ENCODE data around the gene KHK.

KHK gene

DNA sequence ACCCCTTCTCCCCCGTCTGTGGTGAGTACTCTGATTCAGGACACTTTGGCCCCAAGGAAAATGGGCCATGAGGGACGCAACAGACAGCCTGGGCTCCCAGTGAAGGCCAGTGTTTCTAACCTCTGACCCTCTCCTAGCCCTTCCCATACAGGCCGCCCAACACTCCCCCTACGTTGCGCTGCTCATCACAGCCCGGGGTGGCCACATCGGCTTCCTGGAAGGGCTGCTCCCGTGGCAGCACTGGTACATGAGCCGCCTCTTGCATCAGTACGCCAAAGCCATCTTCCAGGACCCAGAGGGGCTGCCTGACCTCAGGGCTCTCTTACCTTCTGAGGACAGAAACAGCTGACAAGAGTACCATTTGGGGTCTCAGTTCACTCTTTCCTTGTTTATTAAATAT is 43.8 kb downstream of the KHK start:
- no peak for DNase-seq

DNA sequence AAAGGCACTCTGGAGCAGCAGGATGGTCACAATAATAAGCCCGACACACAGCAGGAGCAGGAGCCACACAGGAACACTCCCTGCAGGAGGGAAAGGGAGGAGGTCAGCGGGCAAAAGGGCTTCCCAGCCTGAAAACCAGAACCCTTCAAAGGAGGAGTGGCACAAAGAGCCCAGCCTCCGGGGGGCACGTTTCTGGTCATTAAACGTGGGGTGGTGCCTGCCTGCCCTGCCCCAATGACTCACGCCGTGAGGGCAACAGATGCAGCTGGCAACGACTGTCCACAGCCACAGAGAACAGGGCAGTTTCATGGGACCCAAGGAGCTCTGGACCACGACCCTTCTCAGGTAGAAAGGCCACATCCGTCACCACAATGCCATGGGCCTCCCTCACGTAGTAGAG is 44.9 kb downstream of the KHK start:
- DNase-seq: no peak

DNA sequence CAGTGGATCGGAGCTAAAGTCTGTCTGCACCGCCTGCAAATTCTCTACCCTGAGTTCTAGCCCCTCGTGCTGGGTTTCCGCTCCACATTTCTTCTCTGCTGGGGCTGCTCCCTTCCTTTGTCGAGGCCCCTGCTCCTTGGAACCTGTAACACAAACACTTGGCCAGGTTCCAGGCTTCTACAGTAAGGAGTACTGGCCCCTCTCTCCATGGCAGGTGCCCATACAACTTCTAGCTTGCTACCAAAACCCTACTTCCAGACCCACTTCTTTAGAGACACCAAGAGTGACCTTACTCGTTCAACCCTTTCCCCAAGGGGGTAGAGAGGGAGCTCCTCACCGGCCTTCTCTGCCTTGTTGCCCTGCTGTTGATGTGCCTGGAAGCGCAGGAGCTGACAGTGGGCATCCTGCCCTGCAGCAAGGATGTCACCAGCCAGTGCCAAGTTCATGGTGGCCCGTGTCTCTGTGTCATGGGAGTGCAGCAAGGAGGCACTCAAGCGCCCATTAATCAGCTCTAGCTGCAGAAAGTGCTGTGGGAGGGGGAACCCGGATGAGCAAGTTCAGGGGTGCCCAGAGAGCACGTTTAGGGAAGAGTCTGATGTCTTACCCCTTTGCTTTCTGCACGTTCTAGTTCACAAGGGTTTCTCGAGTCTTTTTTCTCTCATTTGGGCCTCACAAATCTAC is 46.8 kb downstream of the KHK start:
- DNase-seq: no peak

DNA sequence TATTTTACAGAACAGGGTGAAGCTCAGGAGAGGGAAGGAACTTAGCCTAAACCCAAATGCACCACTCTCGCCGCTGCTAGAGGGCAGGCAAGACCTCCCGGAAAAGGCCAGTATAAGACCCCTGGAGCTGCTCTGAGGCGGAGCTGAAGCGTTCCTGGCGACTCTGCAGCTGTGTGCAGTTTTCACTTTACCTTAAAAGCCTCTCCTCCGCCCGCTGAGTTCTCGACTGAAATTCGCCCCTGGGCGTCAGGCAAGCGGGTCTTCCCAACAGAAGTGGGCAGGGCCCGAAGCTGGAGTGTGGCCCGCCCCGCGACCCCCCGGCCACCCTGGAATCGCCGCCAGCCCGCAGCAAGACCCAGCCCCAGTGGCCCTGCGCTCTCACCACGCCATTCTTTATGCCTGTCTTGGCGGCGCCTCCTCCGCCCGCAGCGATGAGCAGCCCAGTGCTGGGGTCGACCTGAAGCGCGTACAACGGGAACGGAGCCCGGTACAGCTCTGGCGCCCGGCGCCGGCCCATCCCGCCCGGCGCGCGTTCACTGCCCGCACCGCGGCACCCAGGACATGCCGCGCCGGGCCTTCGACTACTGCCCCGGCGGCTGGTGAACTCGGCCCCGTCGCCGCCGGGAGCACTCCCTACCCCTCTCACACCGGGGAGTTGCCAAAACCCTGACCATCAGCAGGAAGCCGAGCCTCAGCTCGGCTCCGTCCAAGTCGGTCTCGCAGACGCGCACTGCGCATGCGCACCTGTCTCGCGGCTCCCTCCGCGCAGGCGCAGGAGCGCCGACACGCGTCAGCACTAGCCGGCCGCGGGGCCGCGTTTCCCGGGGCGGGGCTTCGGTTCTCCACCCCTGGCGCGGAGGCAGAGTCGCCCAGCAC is 47.6 kb downstream of the KHK start, which contains the start of gene PREB:
TSS of gene PREB (minus strand) at position 732 of the 876 bp plus-strand sequence. CDS start at position 517, 215 bp downstream.
- peak; percentile 100 for DNase-seq

DNA sequence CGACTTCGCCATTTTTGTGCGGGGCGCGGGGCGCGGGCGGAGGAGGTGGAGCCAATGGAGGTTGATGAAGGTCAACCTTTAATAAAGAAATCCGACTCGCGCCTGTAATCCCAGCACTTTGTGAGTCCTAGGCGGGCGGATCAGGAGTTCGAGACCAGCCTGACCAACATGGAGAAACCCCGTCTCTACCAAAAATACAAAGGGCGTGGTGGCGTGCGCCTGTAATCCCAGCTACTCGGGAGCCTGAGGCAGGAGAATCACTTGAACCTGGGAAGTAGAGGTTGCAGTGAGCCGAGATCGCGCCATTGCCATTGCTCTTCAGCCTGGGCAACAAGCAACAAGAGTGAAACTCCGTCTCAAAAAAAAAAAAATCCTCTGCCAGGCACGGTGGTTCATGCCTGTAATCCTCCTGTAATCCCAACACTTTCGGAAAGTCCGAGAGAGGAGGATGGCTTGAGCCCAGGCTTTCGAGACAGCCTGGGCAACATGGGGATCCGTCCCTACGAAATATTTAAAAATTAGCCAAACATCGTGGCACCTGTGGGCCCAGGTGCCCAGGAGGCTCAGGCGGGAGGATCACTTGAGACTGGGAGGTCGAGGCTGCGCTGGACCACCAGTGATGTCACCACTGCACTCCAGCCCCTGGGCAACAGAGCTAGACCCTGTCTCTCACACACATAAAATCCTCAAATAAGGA is 48.4 kb downstream of the KHK start:
- no peak for DNase-seq

DNA sequence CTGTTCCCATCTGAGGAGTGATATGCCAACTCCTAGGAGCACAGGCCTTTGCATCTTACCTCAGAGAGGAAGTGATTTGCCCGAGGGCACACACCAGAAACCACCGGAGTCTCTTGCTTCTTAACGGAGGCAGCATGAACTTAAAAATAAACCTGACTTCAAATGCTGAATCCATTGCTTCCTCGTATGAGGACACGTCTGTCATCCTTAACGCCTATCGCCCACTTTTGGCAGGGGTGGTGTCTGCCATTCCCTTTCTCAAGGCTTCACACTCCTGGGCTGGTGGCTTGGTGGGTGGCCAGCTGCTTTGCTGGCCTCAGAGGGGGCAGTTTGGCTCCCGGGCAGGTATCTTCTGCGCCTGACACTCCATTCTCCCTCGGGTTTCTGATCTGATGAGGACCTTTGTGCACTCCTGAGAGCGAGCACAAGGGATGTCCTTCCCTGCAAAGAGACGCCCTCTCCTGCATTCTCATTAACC is 48.9 kb downstream of the KHK start:
- DNase-seq: no peak

DNA sequence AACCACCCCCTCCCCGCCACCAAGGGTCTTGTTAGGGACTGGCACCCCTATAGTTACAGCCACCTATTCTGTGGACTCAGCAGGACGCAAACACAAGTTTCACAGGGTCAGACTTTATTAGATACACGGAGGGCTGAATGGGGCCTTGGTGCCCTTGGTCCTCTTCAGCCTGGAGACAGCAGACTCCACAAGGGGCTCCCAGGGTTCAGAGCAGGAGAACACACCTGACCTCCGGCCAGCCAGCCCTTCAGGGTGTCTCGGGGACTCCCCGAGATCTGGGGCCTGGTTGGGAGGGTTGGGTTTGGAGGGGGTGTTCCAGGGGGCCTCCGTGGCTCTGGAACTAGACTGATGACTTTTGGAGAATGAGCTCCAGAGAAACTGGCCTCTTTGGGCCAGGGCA is 50.2 kb downstream of the KHK start:
- DNase-seq: no peak

DNA sequence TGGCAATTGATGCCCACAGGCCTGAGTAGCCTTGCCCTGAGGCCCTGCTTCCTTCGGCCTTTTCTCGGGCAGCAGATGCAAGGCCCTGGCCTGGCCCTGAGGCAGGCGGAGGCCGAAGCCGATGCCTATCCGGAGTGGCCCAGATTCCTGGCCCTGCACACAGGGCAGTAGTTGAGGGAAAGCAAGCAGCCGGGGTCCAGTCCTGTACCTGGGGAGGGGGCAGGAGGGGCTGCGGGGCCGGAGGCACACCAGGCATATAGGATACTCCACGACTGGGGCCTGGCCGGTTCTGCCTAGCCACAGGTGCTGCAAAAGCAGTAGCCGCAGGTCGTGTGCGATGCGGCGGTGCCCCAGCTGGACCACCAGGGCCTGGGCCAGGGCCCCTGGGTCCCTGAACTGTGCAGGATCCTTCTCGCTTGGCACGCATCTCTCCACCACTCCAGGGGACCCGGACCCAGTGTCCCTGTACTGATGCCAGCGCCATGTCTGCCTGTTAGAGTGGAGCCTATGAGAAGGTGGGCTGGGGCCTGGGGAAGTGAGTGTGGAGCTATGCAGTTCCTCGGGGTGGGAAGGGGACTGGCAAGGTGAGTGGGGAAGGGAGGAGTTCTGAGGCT is 50.9 kb downstream of the KHK start:
- no peak for DNase-seq

DNA sequence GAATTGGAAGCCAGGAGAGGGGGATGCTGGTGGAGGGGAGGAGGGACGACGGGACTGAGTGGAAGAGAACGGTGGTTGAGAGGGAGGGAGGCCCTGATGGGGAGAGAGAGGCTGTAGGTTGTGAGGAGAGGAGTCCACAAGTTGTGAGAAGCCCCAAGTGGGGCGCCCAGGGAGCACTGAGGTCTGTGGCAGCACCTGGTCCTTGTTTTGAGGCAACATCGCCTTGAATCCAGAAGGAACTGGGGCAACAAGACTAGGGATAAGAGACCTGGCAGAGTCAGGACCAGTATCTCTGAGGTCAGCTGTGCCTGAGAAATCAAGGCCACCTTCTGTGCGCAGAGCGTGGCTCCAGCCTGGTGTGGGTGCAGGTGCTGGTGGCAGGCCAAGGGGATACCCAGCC is 51.5 kb downstream of the KHK start:
- no peak for DNase-seq

DNA sequence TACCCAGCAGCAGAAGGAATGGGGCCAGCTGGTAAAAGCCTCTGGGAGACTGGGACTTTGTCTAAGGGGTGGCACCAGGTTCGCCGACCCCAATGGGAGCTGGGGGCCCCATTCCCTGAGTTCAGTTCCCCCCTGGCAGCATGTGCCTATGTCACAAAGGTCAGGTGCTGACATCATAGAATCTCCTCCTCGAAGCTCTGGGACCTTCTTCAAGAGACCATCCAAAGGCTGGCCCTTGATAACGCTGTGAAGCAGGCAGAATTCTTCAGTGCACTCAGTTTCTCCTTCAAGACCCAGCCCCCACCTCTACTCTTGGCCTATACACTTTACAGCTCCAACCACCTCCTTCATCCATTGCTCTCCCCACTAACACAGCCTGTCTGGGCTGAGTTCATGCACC is 52.7 kb downstream of the KHK start, which contains the start of gene PRR30:
TSS of gene PRR30 (minus strand) at position 101 of the 400 bp plus-strand sequence. CDS start 1,081 bp downstream, outside the sequence.
- no peak for DNase-seq

DNA sequence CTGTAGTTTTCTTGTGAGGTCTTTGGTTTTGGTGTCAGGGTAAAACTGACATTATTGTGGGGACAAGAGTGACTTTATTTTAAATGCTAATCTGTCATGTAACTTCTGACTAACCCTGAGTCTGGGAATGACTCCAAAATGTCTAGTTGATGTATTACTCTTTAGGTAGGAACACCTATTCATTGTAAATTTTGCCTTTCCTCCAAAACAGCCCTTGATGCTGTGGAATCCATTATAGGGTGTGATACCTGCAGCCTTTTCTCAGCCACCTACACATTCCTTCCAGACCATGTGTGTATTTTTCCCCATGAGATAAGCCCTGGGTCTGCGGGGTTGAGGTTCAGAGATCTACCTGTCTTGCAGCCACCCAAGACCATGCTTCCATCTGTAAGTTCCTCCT is 56.7 kb downstream of the KHK start:
- DNase-seq: no peak

DNA sequence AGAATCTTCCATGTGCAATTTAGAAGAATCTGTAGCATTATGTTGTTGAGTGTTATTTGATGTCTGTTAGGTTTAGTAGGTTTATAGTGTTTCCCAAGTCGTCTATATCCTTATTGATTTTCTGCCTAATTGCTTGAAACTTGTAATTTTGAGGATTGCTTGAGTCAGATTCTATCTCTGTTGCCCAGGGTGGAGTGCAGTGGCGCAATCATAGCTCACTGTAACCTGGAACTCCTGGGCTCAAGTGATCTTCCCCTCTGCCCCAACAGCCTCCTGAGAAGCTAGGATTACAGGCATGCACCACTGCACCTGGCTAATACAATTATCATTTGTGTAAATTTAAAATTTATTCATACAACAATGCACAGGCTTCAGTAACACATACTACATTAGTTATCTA is 59.1 kb downstream of the KHK start:
- DNase-seq: no peak

DNA sequence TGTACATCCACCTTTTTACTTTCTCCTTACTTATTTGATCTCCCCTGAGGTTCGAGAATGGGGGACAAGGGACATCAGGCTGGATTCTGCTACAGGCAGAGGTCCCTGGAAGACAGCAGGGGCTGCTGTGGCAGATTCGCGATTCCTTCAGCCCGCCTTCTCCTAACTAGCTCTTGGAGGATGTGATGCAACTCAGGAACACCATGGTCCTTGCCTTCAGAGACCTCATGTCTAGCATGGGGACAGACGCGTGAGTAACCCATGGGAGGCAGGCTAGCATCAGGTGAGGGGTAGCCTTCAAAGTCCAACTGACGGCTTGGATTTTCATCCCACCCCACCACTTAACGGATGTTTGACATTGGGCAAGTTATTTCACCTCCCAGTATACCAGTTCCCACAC is 61.4 kb downstream of the KHK start:
- no peak for DNase-seq

DNA sequence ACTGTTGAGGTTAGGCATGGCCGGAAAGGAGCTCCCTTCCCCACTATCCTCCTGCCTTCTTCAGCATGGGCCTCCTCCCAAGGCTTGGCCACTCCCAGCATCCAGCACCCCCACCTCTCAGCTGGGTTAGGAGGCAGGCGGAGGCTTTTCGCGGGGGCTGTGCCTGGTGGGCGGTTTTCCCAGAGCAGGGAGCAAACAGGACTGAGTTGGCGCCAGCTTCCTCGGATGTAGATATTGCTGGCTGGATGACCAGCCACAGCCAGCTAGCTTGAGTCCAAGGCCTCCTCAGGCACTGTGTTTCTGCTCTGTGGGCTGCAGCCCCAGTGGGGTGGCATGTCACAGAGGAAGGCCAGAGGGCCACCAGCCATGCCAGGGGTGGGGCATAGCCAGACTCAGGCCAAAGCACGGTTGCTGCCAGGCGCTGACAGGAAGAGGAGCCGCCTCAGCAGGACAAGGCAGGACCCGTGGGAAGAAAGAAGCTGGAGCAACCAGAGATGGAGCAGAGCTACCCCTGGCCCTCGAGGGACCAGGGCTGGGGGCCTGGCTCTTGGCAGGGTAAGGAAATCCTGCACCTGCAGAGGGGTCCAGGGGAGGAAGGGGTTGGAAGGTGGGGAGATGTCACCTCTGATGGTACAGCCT is 62.3 kb downstream of the KHK start, which contains the start of gene TCF23:
TSS of gene TCF23 (plus strand) at position 204 of the 639 bp plus-strand sequence. CDS start at position 334, 130 bp downstream.
- DNase-seq: no peak

DNA sequence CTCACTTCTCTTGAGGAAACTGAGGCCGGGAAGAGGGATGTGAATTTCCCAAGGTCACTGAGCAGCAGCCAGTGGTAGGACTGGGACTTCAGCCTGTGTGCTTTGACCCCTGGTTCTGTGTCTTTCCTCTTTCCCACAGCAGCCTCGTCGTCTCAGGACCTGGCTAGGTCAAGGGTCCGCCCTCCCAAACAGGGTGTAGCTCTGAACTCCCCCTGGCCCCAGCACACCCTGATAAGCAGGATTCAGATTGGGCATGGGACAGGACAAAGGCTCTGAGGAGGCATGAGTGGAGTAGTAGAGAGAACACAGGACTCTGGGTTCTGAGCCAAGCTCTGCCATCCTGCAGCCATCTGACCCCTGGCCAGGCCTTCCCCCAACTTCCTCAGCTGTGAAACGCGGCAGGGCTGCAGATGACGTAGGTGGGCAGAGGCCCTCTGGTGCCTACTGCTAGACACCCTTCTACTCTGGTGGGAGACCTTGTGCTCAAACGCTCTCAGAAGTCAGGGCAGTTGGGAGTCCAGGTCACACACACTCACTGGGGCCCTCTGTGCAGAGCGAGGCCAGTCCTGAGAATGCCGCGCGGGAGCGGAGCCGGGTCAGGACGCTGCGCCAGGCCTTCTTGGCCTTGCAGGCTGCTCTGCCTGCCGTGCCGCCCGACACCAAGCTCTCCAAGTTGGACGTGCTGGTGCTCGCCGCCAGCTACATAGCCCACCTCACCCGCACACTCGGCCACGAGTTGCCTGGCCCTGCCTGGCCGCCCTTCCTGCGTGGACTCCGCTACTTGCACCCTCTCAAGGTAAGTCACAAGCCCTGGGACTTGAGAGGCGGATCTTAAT is 63.2 kb downstream of the KHK start:
- DNase-seq: no peak

All from activated CD4-positive, CD25-positive, alpha-beta regulatory T cell treated with anti-CD3 and anti-CD28 coated beads, Interleukin-2, amount 50 U/mL, for 72 hours (primary cell).